ENCODE results near the gene PTPRA. TPM values are rescaled to one million over a fixed set of nuclear protein-coding genes. Genes with fewer than 3 reads are reported as not detected.

Gene PTPRA
- total and polyA plus RNA-seq, 9 of the 15 experiments (the other 6 are each of a cell fraction or from before 2014, with no cell fraction given) = 3.4 to 80.5 (median 28.0) TPM

GRCh38 chr20:2833761-2834160 is 39.5 kb upstream of the PTPRA start (continued):
- no peak for TF ChIP-seq MGA (IDR thresholded peaks at IDR 0.05)
- no peak for TF ChIP-seq ZNF324 (CRISPR knock-in tag; IDR thresholded peaks at IDR 0.05)
- no peak for TF ChIP-seq KHSRP (IDR thresholded peaks at IDR 0.05)
- TF ChIP-seq GMEB1 (CRISPR knock-in tag; IDR thresholded peaks at IDR 0.05) = no peak
- no peak for TF ChIP-seq LCOR (CRISPR knock-in tag; IDR thresholded peaks at IDR 0.05)
- no peak for TF ChIP-seq IRF1 (CRISPR knock-in tag; IDR thresholded peaks at IDR 0.05; ENCODE audit: borderline replicate concordance)
- no peak for TF ChIP-seq HDGF (IDR thresholded peaks at IDR 0.05)
- no peak for TF ChIP-seq XRCC3 (IDR thresholded peaks at IDR 0.05)
- TF ChIP-seq, protein P1, sequence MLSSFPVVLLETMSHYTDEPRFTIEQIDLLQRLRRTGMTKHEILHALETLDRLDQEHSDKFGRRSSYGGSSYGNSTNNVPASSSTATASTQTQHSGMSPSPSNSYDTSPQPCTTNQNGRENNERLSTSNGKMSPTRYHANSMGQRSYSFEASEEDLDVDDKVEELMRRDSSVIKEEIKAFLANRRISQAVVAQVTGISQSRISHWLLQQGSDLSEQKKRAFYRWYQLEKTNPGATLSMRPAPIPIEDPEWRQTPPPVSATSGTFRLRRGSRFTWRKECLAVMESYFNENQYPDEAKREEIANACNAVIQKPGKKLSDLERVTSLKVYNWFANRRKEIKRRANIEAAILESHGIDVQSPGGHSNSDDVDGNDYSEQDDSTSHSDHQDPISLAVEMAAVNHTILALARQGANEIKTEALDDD (IDR thresholded peaks at IDR 0.05) = no peak
- no peak for TF ChIP-seq HCFC1 (IDR thresholded peaks at IDR 0.05; ENCODE audit: low read depth, low read length)
- TF ChIP-seq TFAM (CRISPR knock-in tag; conservative IDR thresholded peaks at IDR 0.05) = no peak
- TF ChIP-seq ZBED1 (IDR thresholded peaks at IDR 0.05) = no peak
- TF ChIP-seq LEF1 (IDR thresholded peaks at IDR 0.05) = no peak
- TF ChIP-seq EZH2 (IDR thresholded peaks at IDR 0.05; ENCODE audit: borderline replicate concordance, low read depth, low read length) = no peak

Data from K562 (cell line).